DOHH2 (cell line): ENCODE results near the gene KCNJ15.

ENCODE experiments used
- H3F3A ChIP-seq: fragments of 200-600 bp; sonication (generic), shearing (Covaris generic); 2 replicates; pipeline ENCODE4 v1.6.0; 2016; ENCODE audit warnings: antibody characterized with exemption, mild to moderate bottlenecking; ENCODE audit not compliant: control insufficient read depth, insufficient read depth
- H3K27ac ChIP-seq: fragments of 200-600 bp; sonication (generic); 2 replicates; pipeline ENCODE4 v1.5.1; 2014; ENCODE audit warnings: low read depth, mild to moderate bottlenecking, low read length, moderate library complexity
- H3K27me3 ChIP-seq: fragments of 200-600 bp; sonication (generic); 2 replicates; pipeline ENCODE4 v1.6.1; 2014; ENCODE audit warnings: mild to moderate bottlenecking, low read length, mixed read lengths; ENCODE audit not compliant: control insufficient read depth
- H3K36me3 ChIP-seq: fragments of 200-600 bp; sonication (generic); 2 replicates; pipeline ENCODE4 v1.6.1; 2014; ENCODE audit warnings: mild to moderate bottlenecking, low read length, moderate library complexity, mixed read lengths; ENCODE audit not compliant: control insufficient read depth
- H3K4me1 ChIP-seq: fragments of 200-600 bp; sonication (generic); 2 replicates; pipeline ENCODE4 v1.6.1; 2014; ENCODE audit warnings: mild to moderate bottlenecking, low read length, mixed read lengths; ENCODE audit not compliant: control insufficient read depth
- H3K4me2 ChIP-seq: fragments of 200-600 bp; sonication (generic); 2 replicates; pipeline ENCODE4 v1.6.0; 2014; ENCODE audit warnings: mild to moderate bottlenecking, low read length, moderate library complexity
- H3K4me3 ChIP-seq: fragments of 200-600 bp; sonication (generic); 2 replicates; pipeline ENCODE4 v1.5.1; 2014; ENCODE audit warnings: mild to moderate bottlenecking, low read length, mixed read lengths
- H3K79me2 ChIP-seq: fragments of 200-600 bp; sonication (generic); 2 replicates; pipeline ENCODE4 v1.6.1; 2014; ENCODE audit warnings: mild to moderate bottlenecking, low read length, mixed read lengths; ENCODE audit not compliant: control insufficient read depth
- H3K9me2 ChIP-seq: fragments of 200-600 bp; sonication (generic); replicated peaks from 2 replicates; pipeline ENCODE4 v1.6.1; 2014; ENCODE audit warnings: mild to moderate bottlenecking, low read length, mixed read lengths; ENCODE audit not compliant: control insufficient read depth
- H3K9me3 ChIP-seq: fragments of 200-600 bp; sonication (generic); 2 replicates; pipeline ENCODE4 v1.6.1; 2014; ENCODE audit warnings: antibody characterized with exemption, low read length, mixed read lengths; ENCODE audit not compliant: control insufficient read depth, insufficient read depth
- H4K20me1 ChIP-seq: fragments of 200-600 bp; sonication (generic); 2 replicates; pipeline ENCODE4 v1.6.0; 2014; ENCODE audit warnings: low read depth, mild to moderate bottlenecking, antibody characterized with exemption, low read length, moderate library complexity; ENCODE audit not compliant: control insufficient read depth, insufficient read depth
- CTCF ChIP-seq: fragments of 200-600 bp; sonication (generic); IDR thresholded peaks from one replicate; pipeline ENCODE4 v1.5.1; 2014; ENCODE audit warnings: antibody characterized with exemption, mild to moderate bottlenecking, low read depth, low read length; ENCODE audit not compliant: poor library complexity, severe bottlenecking
- EZH2phosphoT487 ChIP-seq: fragments of 200-600 bp; sonication (generic); IDR thresholded peaks from 2 replicates; pipeline ENCODE4 v1.6.1; 2017; ENCODE audit warnings: borderline replicate concordance, mild to moderate bottlenecking, antibody characterized with exemption, low read length, moderate library complexity, mixed read lengths

KCNJ15 gene

GRCh38 chr21:38346286-38346685, 89.5 kb downstream of the KCNJ15 start:
- Histone ChIP-seq H3K4me1 (no peaks in the 10 kb centered on the region), H3F3A (no peaks in the 10 kb centered on the region), H3K9me3 (no peaks in the 10 kb centered on the region), H3K9me2 (no peaks in the 10 kb centered on the region), H3K79me2 (no peaks in the 10 kb centered on the region), H3K36me3 (no peaks in the 10 kb centered on the region), H3K4me2 (no peak overlapping the region), H4K20me1 (no peaks in the 10 kb centered on the region), H3K27me3 (no peaks in the 10 kb centered on the region), H3K27ac (no peak overlapping the region), H3K4me3 (no peak overlapping the region)
- TF ChIP-seq CTCF (no peak), EZH2phosphoT487 (no peak)

- H4K20me1 ChIP-seq, result no peaks in the 10 kb centered on the region
- no peaks in the 10 kb centered on the region for H3K4me1 ChIP-seq
- H3K4me3 ChIP-seq, result no peak overlapping the region
- H3K36me3 ChIP-seq, result no peaks in the 10 kb centered on the region
- no peak overlapping the region for H3K4me2 ChIP-seq
- H3K79me2 ChIP-seq, result no peaks in the 10 kb centered on the region
- no peak for TF ChIP-seq CTCF
- TF ChIP-seq EZH2phosphoT487, result no peak
- H3K27ac ChIP-seq, result no peak overlapping the region
- no peaks in the 10 kb centered on the region for H3K27me3 ChIP-seq
- H3K9me3 ChIP-seq, result no peaks in the 10 kb centered on the region
- H3F3A ChIP-seq, result no peaks in the 10 kb centered on the region
- no peaks in the 10 kb centered on the region for H3K9me2 ChIP-seq
These were observed 92.4 kb downstream of the KCNJ15 start for GRCh38 chr21:38349111-38349746.

- Histone ChIP-seq H3K4me1 (no peaks in the 10 kb centered on the region), H3K9me3 (no peaks in the 10 kb centered on the region), H3K79me2 (no peaks in the 10 kb centered on the region), H3K36me3 (no peaks in the 10 kb centered on the region), H3F3A (no peaks in the 10 kb centered on the region), H3K27ac (no peak overlapping the region), H3K4me3 (no peak overlapping the region), H4K20me1 (no peaks in the 10 kb centered on the region), H3K27me3 (no peaks in the 10 kb centered on the region), H3K4me2 (no peak overlapping the region), H3K9me2 (no peaks in the 10 kb centered on the region)
- TF ChIP-seq CTCF (no peak), EZH2phosphoT487 (no peak)
These were observed 93.2 kb downstream of the KCNJ15 start for GRCh38 chr21:38349977-38350376.
